ENCODE data around the gene GAB4.

DNA sequence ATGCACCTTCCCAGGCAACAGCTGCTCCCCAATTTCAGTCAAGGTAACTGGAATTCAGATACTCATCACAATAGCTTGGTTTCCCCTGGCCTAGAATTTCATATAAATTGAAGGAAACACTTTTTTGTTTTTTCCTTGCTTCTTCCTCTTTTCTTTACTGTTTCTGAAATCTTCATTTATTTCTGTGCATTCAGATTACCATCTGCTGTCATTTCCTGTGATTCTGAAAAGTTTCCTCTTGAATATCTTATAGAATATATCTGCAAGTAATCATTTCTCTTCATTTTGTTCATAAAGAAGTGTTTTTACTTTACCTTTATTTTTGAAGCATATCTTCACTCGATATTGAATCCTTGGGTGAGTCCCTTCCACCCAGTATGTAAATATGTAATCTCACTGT lies 85.3 kb downstream of the GAB4 start:
- TF ChIP-seq, protein P1, sequence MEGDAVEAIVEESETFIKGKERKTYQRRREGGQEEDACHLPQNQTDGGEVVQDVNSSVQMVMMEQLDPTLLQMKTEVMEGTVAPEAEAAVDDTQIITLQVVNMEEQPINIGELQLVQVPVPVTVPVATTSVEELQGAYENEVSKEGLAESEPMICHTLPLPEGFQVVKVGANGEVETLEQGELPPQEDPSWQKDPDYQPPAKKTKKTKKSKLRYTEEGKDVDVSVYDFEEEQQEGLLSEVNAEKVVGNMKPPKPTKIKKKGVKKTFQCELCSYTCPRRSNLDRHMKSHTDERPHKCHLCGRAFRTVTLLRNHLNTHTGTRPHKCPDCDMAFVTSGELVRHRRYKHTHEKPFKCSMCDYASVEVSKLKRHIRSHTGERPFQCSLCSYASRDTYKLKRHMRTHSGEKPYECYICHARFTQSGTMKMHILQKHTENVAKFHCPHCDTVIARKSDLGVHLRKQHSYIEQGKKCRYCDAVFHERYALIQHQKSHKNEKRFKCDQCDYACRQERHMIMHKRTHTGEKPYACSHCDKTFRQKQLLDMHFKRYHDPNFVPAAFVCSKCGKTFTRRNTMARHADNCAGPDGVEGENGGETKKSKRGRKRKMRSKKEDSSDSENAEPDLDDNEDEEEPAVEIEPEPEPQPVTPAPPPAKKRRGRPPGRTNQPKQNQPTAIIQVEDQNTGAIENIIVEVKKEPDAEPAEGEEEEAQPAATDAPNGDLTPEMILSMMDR (conservative IDR thresholded peaks at IDR 0.05; ENCODE audit: low read depth, low read length): no peak
- TF ChIP-seq SMC3 (IDR thresholded peaks at IDR 0.05; ENCODE audit: low read depth, low read length): no peak
- TF ChIP-seq CHD1 (IDR thresholded peaks at IDR 0.05; ENCODE audit: low read depth, low read length): no peak
- no peak for TF ChIP-seq POLR2A (IDR thresholded peaks at IDR 0.05; ENCODE audit: low read depth, low read length)
- TF ChIP-seq, protein P2, sequence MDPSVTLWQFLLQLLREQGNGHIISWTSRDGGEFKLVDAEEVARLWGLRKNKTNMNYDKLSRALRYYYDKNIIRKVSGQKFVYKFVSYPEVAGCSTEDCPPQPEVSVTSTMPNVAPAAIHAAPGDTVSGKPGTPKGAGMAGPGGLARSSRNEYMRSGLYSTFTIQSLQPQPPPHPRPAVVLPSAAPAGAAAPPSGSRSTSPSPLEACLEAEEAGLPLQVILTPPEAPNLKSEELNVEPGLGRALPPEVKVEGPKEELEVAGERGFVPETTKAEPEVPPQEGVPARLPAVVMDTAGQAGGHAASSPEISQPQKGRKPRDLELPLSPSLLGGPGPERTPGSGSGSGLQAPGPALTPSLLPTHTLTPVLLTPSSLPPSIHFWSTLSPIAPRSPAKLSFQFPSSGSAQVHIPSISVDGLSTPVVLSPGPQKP (IDR thresholded peaks at IDR 0.05; ENCODE audit: borderline replicate concordance, low read depth, low read length): no peak
- no peak for TF ChIP-seq MXI1 (IDR thresholded peaks at IDR 0.05; ENCODE audit: borderline replicate concordance, low read depth, low read length)
- TF ChIP-seq CEBPB (IDR thresholded peaks at IDR 0.05; ENCODE audit: low read depth, low read length): no peak
- TF ChIP-seq MAFK (IDR thresholded peaks at IDR 0.05; ENCODE audit: low read depth, low read length): no peak
- TF ChIP-seq, protein P3, sequence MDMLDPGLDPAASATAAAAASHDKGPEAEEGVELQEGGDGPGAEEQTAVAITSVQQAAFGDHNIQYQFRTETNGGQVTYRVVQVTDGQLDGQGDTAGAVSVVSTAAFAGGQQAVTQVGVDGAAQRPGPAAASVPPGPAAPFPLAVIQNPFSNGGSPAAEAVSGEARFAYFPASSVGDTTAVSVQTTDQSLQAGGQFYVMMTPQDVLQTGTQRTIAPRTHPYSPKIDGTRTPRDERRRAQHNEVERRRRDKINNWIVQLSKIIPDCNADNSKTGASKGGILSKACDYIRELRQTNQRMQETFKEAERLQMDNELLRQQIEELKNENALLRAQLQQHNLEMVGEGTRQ (IDR thresholded peaks at IDR 0.05; ENCODE audit: low read depth, low read length): no peak
- TF ChIP-seq RAD21 (IDR thresholded peaks at IDR 0.05; ENCODE audit: low read length): no peak
- no peak for TF ChIP-seq NFE2L2 (IDR thresholded peaks at IDR 0.05; ENCODE audit: low read depth, low read length)

Data from IMR-90 (cell line).